Astrocyte (in vitro differentiated cells and primary cell): ENCODE measurements around the gene CLOCK. TPM values are rescaled to one million over a fixed set of nuclear protein-coding genes. Genes with fewer than 3 reads are reported as not detected.

Source experiments
- DNase-seq: peaks from one replicate; pipeline ENCODE4 v3.0.0-alpha.2; 2010; ENCODE audit warnings: low read depth
- FAIRE-seq: peaks from 2 replicates; lab custom pipeline; 2011; peaks lifted over from hg19 to GRCh38; lab: Jason Lieb, UNC
- H2AFZ ChIP-seq: 2 replicates; pipeline ENCODE4 v1.6.0; 2012; ENCODE audit warnings: low read depth, low read length, inconsistent platforms
- H3K27ac ChIP-seq: 2 replicates; pipeline ENCODE4 v1.5.1; 2011; ENCODE audit warnings: low read depth, low read length, inconsistent platforms
- H3K27me3 ChIP-seq: 2 replicates; pipeline ENCODE4 v1.6.0; 2011; ENCODE audit warnings: low read length, inconsistent platforms; ENCODE audit not compliant: insufficient read depth
- H3K36me3 ChIP-seq: 2 replicates; pipeline ENCODE4 v1.5.1; 2011; ENCODE audit warnings: low read length, inconsistent platforms; ENCODE audit not compliant: insufficient read depth
- H3K4me1 ChIP-seq: 2 replicates; pipeline ENCODE4 v1.5.1; 2011; ENCODE audit warnings: low read length, inconsistent platforms; ENCODE audit not compliant: insufficient read depth
- H3K4me2 ChIP-seq: 2 replicates; pipeline ENCODE4 v1.6.0; 2012; ENCODE audit warnings: low read length, inconsistent platforms
- H3K4me3 ChIP-seq: 2 replicates; pipeline ENCODE4 v1.5.1; 2011; ENCODE audit warnings: low read depth, mild to moderate bottlenecking, low read length, inconsistent platforms; ENCODE audit not compliant: insufficient read depth
- H3K79me2 ChIP-seq: 2 replicates; pipeline ENCODE4 v1.6.0; 2012; ENCODE audit warnings: mild to moderate bottlenecking, low read length, inconsistent platforms; ENCODE audit not compliant: insufficient read depth
- H3K9ac ChIP-seq: 2 replicates; pipeline ENCODE4 v1.6.0; 2012; ENCODE audit warnings: mild to moderate bottlenecking, low read length, inconsistent platforms
- H3K9me3 ChIP-seq: 2 replicates; pipeline ENCODE4 v1.5.1; 2012; ENCODE audit warnings: low read depth, mild to moderate bottlenecking, low read length, inconsistent platforms; ENCODE audit not compliant: insufficient read depth
- H4K20me1 ChIP-seq: 2 replicates; pipeline ENCODE4 v1.6.0; 2012; ENCODE audit warnings: low read length, inconsistent platforms; ENCODE audit not compliant: insufficient read depth
- H3K27ac Mint-ChIP-seq: one replicate; pipeline ENCODE4 v1.8.0; 2021; ENCODE audit warnings: mild to moderate bottlenecking, mixed read lengths; ENCODE audit not compliant: unreplicated experiment
- H3K27me3 Mint-ChIP-seq: one replicate; pipeline ENCODE4 v1.8.0; 2021; ENCODE audit warnings: low read depth, mixed read lengths; ENCODE audit not compliant: unreplicated experiment
- H3K36me3 Mint-ChIP-seq: one replicate; pipeline ENCODE4 v1.8.0; 2021; ENCODE audit warnings: low read depth, mixed read lengths; ENCODE audit not compliant: unreplicated experiment
- H3K4me1 Mint-ChIP-seq: one replicate; pipeline ENCODE4 v1.8.0; 2021; ENCODE audit warnings: low read depth, mixed read lengths; ENCODE audit not compliant: unreplicated experiment
- H3K4me3 Mint-ChIP-seq: one replicate; pipeline ENCODE4 v1.8.0; 2021; ENCODE audit warnings: mild to moderate bottlenecking, moderate library complexity, mixed read lengths; ENCODE audit not compliant: unreplicated experiment
- H3K9me3 Mint-ChIP-seq: one replicate; pipeline ENCODE4 v1.8.0; 2021; ENCODE audit warnings: mild to moderate bottlenecking, mixed read lengths; ENCODE audit not compliant: unreplicated experiment
- CTCF ChIP-seq: IDR thresholded peaks from 2 replicates; pipeline ENCODE4 v1.5.1; 2011; ENCODE audit warnings: low read depth, mild to moderate bottlenecking, inconsistent platforms, low read length, moderate library complexity; ENCODE audit not compliant: insufficient read depth
- EZH2 ChIP-seq: IDR thresholded peaks from 2 replicates; pipeline ENCODE4 v1.6.1; 2012; ENCODE audit warnings: mild to moderate bottlenecking, low read length, inconsistent platforms; ENCODE audit not compliant: insufficient read depth
- total RNA-seq: library from RNA; stranded (reverse); gene quantifications from 2 replicates; pipeline ENCODE4 v1.2.1, GENCODE V29; 2021

Gene CLOCK
- total RNA-seq, 1 donor from 2014 or later: 20.4 TPM

GRCh38 chr4:55435141-55435841 lies 111.4 kb downstream of the CLOCK start:
- H3K27ac Mint-ChIP-seq: no peak overlapping the region
- DNase-seq: no peak

GRCh38 chr4:55431710-55432336 lies 114.9 kb downstream of the CLOCK start:
- Mint-ChIP-seq H3K27me3 (no peaks in the 10 kb centered on the region), H3K4me1 (peaks cover 10% of the 10 kb centered on the region), H3K4me3 (no peak overlapping the region), H3K27ac (no peak overlapping the region), H3K9me3 (no peaks in the 10 kb centered on the region), H3K36me3 (peaks cover 2% of the 10 kb centered on the region)
- H3K79me2 ChIP-seq: no peaks in the 10 kb centered on the region
- no peak overlapping the region for H3K4me2 ChIP-seq
- TF ChIP-seq CTCF: no peak
- no peak for TF ChIP-seq EZH2
- H4K20me1 ChIP-seq: peaks cover 11% of the 10 kb centered on the region
- H3K9ac ChIP-seq: no peak overlapping the region
- no peaks in the 10 kb centered on the region for H3K4me1 ChIP-seq
- no peak for FAIRE-seq
- no peaks in the 10 kb centered on the region for H3K9me3 ChIP-seq
- H3K27me3 ChIP-seq: no peaks in the 10 kb centered on the region
- H3K36me3 ChIP-seq: peaks cover 49% of the 10 kb centered on the region
- no peak for DNase-seq
- H3K27ac ChIP-seq: no peak overlapping the region
- H2AFZ ChIP-seq: no peak overlapping the region
- H3K4me3 ChIP-seq: no peak overlapping the region

More at GRCh38 chr4:55435141-55435841, 111.4 kb downstream of the CLOCK start:
- Histone ChIP-seq H3K4me2 (no peak overlapping the region), H4K20me1 (peaks cover 10% of the 10 kb centered on the region), H3K27ac (no peak overlapping the region), H3K9ac (no peak overlapping the region), H3K9me3 (no peaks in the 10 kb centered on the region), H2AFZ (no peak overlapping the region), H3K36me3 (peaks cover 31% of the 10 kb centered on the region), H3K79me2 (no peaks in the 10 kb centered on the region), H3K4me3 (no peak overlapping the region), H3K27me3 (no peaks in the 10 kb centered on the region), H3K4me1 (peaks cover 4% of the 10 kb centered on the region)
- Mint-ChIP-seq H3K4me3 (no peak overlapping the region), H3K27me3 (no peaks in the 10 kb centered on the region), H3K9me3 (no peaks in the 10 kb centered on the region), H3K36me3 (peaks cover 3% of the 10 kb centered on the region), H3K4me1 (peaks cover 23% of the 10 kb centered on the region)
- TF ChIP-seq EZH2 (no peak), CTCF (peak; percentile 30)
- no peak for FAIRE-seq

DNA sequence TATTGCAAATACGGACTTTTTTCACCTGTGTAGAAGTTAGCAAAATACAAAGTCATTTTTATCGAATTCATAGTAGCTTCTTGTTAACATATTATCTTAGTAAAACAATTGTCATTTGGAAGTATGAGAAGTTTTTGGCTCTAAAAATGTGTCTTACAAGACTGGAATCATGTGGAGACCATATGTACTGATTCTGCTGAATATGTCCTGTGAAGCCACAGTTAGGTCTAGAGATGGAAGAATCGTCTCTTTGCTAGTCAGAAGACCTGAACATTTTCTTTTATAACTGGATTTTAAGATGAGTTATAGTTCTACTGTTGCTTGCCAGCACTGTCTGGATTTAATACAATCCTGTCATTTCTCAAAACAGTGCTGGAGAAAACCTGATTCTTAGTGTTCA lies 121.9 kb downstream of the CLOCK start:
- Mint-ChIP-seq H3K27me3 (no peaks in the 10 kb centered on the region), H3K4me1 (no peaks in the 10 kb centered on the region), H3K4me3 (no peak overlapping the region), H3K36me3 (peaks cover 18% of the 10 kb centered on the region), H3K9me3 (no peaks in the 10 kb centered on the region), H3K27ac (no peak overlapping the region)
- no peak overlapping the region for H3K4me3 ChIP-seq
- no peak for FAIRE-seq
- no peak overlapping the region for H3K27ac ChIP-seq
- H4K20me1 ChIP-seq: peaks cover 58% of the 10 kb centered on the region
- H2AFZ ChIP-seq: no peak overlapping the region
- H3K36me3 ChIP-seq: peaks cover 71% of the 10 kb centered on the region
- H3K79me2 ChIP-seq: peaks cover 55% of the 10 kb centered on the region
- no peak overlapping the region for H3K9ac ChIP-seq
- DNase-seq: no peak
- no peaks in the 10 kb centered on the region for H3K9me3 ChIP-seq
- no peak overlapping the region for H3K4me2 ChIP-seq
- H3K27me3 ChIP-seq: no peaks in the 10 kb centered on the region
- TF ChIP-seq CTCF: no peak
- no peaks in the 10 kb centered on the region for H3K4me1 ChIP-seq
